Liver (tissue), 3 donors: ENCODE measurements around the gene HTR2B.

ENCODE experiments used
- FOXA2 ChIP-seq: IDR thresholded peaks from 2 replicates; pipeline ENCODE4 v1.6.1; 2016; ENCODE audit warnings: antibody characterized with exemption
- GABPA ChIP-seq, 2 donors: IDR thresholded peaks in 1 of 2; conservative IDR thresholded peaks in 1 of 2; 2 replicates each; pipeline ENCODE4 v1.6.1; 2016; ENCODE audit warnings: antibody characterized with exemption in 2 of 2, mild to moderate bottlenecking in 1 of 2, moderate library complexity in 1 of 2
- HNF4G ChIP-seq: IDR thresholded peaks from 2 replicates; pipeline ENCODE4 v1.6.1; 2016; ENCODE audit warnings: antibody characterized with exemption
- JUND ChIP-seq, 2 donors: IDR thresholded peaks; 2 replicates each; pipeline ENCODE4 v1.6.1; 2016; ENCODE audit warnings: antibody characterized with exemption in 2 of 2
- RAD21 ChIP-seq, 2 donors: IDR thresholded peaks; 2 replicates each; pipeline ENCODE4 v1.6.1; 2016; ENCODE audit warnings: antibody characterized with exemption in 2 of 2, mild to moderate bottlenecking in 2 of 2
- REST ChIP-seq: IDR thresholded peaks from 2 replicates; pipeline ENCODE4 v1.6.1; 2016; ENCODE audit warnings: antibody characterized with exemption, mild to moderate bottlenecking
- SP1 ChIP-seq: IDR thresholded peaks from 2 replicates; pipeline ENCODE4 v1.6.1; 2018; ENCODE audit warnings: antibody characterized with exemption, mild to moderate bottlenecking
- TAF1 ChIP-seq: conservative IDR thresholded peaks from 2 replicates; pipeline ENCODE4 v1.6.1; 2016; ENCODE audit warnings: antibody characterized with exemption, mild to moderate bottlenecking
- YY1 ChIP-seq: IDR thresholded peaks from 2 replicates; pipeline ENCODE4 v1.6.1; 2016; ENCODE audit warnings: antibody characterized with exemption, mild to moderate bottlenecking
- TF ChIP-seq, protein P1 (sequence below): fragments of 150-350 bp; IDR thresholded peaks from 2 replicates; pipeline ENCODE4 v1.5.1; 2017; ENCODE audit warnings: improper control_type of control experiment, low read depth, low read length; ENCODE audit not compliant: missing input control
- donor health status: healthy.
- donor health status: healthy.

DNA sequence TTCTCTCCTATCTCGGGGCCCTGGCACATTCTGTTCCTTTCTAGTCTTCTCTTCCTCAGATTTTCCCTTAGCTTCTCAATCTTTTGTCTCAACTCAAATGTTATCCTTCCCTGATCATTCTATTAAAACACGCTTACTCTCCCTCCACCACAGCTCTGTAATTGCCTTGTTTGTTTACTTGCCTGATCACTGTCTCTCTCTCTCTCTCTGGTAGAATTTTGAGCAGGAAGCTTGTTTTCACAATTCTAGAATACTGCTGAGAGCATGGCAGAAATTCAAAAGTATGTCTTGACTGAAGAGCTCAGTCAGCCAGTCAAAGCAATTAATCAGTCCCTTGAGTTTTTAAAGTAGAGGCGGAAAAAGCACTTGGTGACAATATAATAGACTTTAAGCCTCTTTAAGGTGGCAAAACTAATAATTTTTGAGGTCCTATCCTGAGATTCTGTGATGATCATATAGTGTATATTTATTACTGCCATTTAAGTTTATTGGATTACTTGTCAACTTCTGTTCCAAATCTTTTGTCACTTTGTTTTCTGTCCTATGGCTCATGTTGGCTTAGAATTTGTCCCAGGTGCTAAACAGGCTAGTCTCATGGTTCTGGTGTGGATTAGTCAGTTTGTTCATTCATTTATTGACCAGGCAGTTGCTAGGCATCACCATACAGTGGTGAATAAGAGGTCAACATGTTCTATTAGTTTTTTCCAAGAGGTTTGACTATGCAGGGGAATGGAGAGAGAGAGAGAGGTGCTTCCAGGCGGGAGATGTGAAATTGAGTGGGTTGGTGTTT lies 65.9 kb downstream of the HTR2B start:
- no peak for TF ChIP-seq FOXA2
- TF ChIP-seq, protein P1, sequence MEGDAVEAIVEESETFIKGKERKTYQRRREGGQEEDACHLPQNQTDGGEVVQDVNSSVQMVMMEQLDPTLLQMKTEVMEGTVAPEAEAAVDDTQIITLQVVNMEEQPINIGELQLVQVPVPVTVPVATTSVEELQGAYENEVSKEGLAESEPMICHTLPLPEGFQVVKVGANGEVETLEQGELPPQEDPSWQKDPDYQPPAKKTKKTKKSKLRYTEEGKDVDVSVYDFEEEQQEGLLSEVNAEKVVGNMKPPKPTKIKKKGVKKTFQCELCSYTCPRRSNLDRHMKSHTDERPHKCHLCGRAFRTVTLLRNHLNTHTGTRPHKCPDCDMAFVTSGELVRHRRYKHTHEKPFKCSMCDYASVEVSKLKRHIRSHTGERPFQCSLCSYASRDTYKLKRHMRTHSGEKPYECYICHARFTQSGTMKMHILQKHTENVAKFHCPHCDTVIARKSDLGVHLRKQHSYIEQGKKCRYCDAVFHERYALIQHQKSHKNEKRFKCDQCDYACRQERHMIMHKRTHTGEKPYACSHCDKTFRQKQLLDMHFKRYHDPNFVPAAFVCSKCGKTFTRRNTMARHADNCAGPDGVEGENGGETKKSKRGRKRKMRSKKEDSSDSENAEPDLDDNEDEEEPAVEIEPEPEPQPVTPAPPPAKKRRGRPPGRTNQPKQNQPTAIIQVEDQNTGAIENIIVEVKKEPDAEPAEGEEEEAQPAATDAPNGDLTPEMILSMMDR, result no peak
- no peak for TF ChIP-seq GABPA (IDR thresholded peaks at IDR 0.05 in 1 of 2, conservative IDR thresholded peaks at IDR 0.05 in 1 of 2)
- no peak for TF ChIP-seq SP1
- TF ChIP-seq JUND (IDR thresholded peaks at IDR 0.05), result no peak
- no peak for TF ChIP-seq TAF1
- no peak for TF ChIP-seq REST
- TF ChIP-seq YY1, result no peak
- no peak for TF ChIP-seq HNF4G
- no peak for TF ChIP-seq RAD21 (IDR thresholded peaks at IDR 0.05)
